Measurements from ENCODE around the gene LAMTOR4.
A peak's percentile ranks its signal among the peaks of the same experiment; 100 is the strongest.

LAMTOR4 gene

DNA sequence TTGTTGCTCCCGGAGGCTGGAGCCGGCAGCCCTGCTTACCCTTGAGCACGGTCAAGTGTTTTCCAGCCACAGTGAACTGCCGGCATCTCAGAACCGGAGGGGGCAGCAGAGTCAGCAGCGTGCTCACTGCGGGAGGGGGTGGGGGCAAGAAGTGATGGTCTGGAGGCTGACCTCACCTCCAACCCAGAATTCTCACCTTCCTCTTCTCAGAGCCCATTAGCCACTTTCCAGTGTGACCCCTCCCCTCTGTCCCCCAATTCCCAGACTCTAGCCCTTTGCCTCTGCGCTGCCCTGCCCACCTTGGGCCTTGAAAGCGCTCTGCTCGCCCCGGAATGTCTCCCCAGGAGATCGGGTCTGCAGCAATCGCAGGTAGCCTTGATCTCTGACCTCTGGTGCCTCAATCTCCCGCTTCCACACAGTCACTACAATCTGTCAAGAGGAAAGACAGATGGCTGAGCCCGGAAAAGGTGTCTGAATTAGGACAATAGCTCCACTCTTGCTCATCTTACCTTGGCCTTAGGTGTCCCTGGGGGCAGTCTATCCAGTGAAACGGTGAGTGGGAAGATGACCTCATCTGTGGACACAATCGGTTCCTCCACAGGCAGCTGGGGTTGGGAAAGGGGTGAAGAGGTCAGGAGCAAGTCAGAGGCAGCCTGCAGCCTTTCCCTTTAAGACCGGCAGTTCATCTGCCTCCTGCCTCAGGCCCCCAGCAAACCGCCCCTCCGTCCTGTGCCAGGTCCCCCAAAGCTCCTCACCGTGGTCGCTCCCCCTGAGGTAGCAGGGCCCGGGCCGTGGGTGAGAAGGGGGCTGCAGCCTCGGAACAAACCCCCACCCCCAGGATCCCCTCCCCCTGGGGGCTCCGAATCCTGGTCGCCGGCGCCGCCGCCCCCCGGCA is 8.9 kb downstream of the LAMTOR4 start:
- peak overlapping the region; percentile 87 for H3K9ac ChIP-seq (ENCODE audit: low read length)
- H3K18ac ChIP-seq (ENCODE audit: low read depth in 1 of 2, low read length in 2 of 2) = peak overlapping the region; percentile 64 to 87
- peaks cover 18% of the 10 kb centered on the region for H3K79me1 ChIP-seq (replicated peaks; ENCODE audit: low read length, poor library complexity, severe bottlenecking)
- no peaks in the 10 kb centered on the region for H3K27me3 ChIP-seq (ENCODE audit: control insufficient read depth in 1 of 2, insufficient read depth in 1 of 2, low read length in 2 of 2)
- no peak overlapping the region for H3K23ac ChIP-seq (ENCODE audit: low read length in 2 of 2)
- no peak overlapping the region for H4K91ac ChIP-seq (ENCODE audit: low read length)
- H3K4ac ChIP-seq (ENCODE audit: low read depth in 1 of 2, low read length in 2 of 2) = peak overlapping the region; percentile 49 to 76
- peak overlapping the region; percentile 48 for H3K4me2 ChIP-seq (ENCODE audit: low read length, poor library complexity, severe bottlenecking)
- no peak overlapping the region for H2BK15ac ChIP-seq (ENCODE audit: low read depth, poor library complexity, severe bottlenecking)
- peak overlapping the region in 1 of 2 experiments; percentile 12 for H2BK12ac ChIP-seq (ENCODE audit: low read length in 2 of 2)
- 30% methylated on average over 18 of the region's 32 CpGs for WGBS
- H3K14ac ChIP-seq (ENCODE audit: low read length in 2 of 2) = peak overlapping the region in 1 of 2 experiments; percentile 45
- peaks cover 38 to 40% of the 10 kb centered on the region in 2 experiments for H3K36me3 ChIP-seq (ENCODE audit: control insufficient read depth in 1 of 2, insufficient read depth in 2 of 2, low read depth in 1 of 2, low read length in 2 of 2)
- H3K27ac ChIP-seq (ENCODE audit: low read length, poor library complexity, severe bottlenecking) = no peak overlapping the region
- peak overlapping the region; percentile 81 to 87 for H3K4me3 ChIP-seq (ENCODE audit: insufficient read depth in 1 of 2, low read depth in 1 of 2, low read length in 2 of 2)
- H2BK120ac ChIP-seq (ENCODE audit: low read depth, low read length) = peak overlapping the region; percentile 58
- H3K9me3 ChIP-seq (ENCODE audit: control insufficient read depth, low read length) = no peaks in the 10 kb centered on the region
- no peak overlapping the region for H2BK5ac ChIP-seq (ENCODE audit: low read depth, low read length, poor library complexity, severe bottlenecking)
- peaks cover 31% of the 10 kb centered on the region for H3K4me1 ChIP-seq (ENCODE audit: control insufficient read depth, insufficient read depth, low read depth, low read length)
- H4K8ac ChIP-seq (ENCODE audit: low read length) = no peak overlapping the region
- peak overlapping the region; percentile 10 for H2AK5ac ChIP-seq (ENCODE audit: low read length, severe bottlenecking)
- no peak overlapping the region for H2AFZ ChIP-seq (ENCODE audit: low read depth, low read length)
- DNase-seq = peak; percentile 82

DNA sequence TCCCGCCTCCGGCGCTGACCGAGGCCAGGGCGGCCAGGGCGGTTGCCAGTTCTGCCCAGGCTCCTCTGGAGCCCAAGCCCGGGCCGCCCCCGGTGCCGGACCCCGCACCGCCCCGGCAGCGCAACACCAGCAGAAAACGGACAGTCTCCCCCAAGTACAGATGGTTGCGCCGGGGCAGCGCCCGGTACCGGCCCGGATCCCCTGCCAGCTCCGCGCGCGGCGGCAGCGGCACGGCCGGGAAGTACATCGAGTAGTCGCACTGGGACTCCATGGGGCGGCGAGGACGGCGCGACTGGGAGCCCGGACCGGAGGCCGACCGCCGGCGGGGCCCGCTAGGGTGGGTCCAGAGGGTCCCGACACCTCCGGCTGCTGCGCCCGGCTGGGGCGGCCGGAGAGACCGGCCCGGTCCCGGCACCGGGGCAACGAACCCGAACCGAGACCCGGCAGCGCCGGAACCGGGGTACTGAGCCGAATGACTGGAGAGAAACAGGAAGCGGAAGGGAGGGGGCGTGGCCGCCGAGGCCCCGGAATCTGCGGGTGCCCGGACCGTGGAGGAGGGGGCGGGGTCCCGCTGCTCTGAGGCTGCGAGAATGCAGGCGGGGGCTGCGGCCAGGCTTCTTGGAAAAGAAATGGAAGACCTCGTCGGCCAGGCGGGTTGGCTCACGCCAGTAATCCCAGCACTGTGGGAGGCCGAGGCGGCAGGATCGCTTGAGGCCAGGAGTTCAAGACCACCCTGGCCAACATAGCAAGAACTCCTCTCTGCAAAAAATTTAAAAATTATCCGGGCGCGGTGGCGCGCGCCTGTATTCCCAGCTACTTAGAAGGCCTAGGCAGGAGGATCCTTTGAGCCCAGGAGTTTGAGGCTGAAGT is 9.7 kb downstream of the LAMTOR4 start, which contains the start of gene TRAPPC14:
Gene TRAPPC14 (minus strand): TSS at position 495 of the 870 bp plus-strand sequence. CDS start 224 bp downstream, at position 271.
- H4K8ac ChIP-seq (ENCODE audit: low read length) = peak within 1 kb of the TSS; percentile 96
- peak within 1 kb of the TSS; percentile 61 for H2BK15ac ChIP-seq (ENCODE audit: low read depth, poor library complexity, severe bottlenecking)
- H2BK120ac ChIP-seq (ENCODE audit: low read depth, low read length) = peak within 1 kb of the TSS; percentile 71
- peaks cover 18% of the 10 kb centered on the region for H3K79me1 ChIP-seq (replicated peaks; ENCODE audit: low read length, poor library complexity, severe bottlenecking)
- peak within 1 kb of the TSS; percentile 28 for H3K27ac ChIP-seq (ENCODE audit: low read length, poor library complexity, severe bottlenecking)
- DNase-seq = peak; percentile 84
- peak within 1 kb of the TSS; percentile 87 to 95 for H3K18ac ChIP-seq (ENCODE audit: low read depth in 1 of 2, low read length in 2 of 2)
- H3K14ac ChIP-seq (ENCODE audit: low read length in 2 of 2) = peak within 1 kb of the TSS; percentile 45 to 51
- peak within 1 kb of the TSS; percentile 49 to 76 for H3K4ac ChIP-seq (ENCODE audit: low read depth in 1 of 2, low read length in 2 of 2)
- peak within 1 kb of the TSS; percentile 10 for H2AK5ac ChIP-seq (ENCODE audit: low read length, severe bottlenecking)
- H2AFZ ChIP-seq (ENCODE audit: low read depth, low read length) = peak within 1 kb of the TSS; percentile 90
- H3K27me3 ChIP-seq (ENCODE audit: control insufficient read depth in 1 of 2, insufficient read depth in 1 of 2, low read length in 2 of 2) = peaks cover 0 to 5% of the 10 kb centered on the region in 2 experiments
- H2BK12ac ChIP-seq (ENCODE audit: low read length in 2 of 2) = peak within 1 kb of the TSS in 1 of 2 experiments; percentile 25
- H3K9me3 ChIP-seq (ENCODE audit: control insufficient read depth, low read length) = no peaks in the 10 kb centered on the region
- H4K91ac ChIP-seq (ENCODE audit: low read length) = peak within 1 kb of the TSS; percentile 57
- peak within 1 kb of the TSS; percentile 80 for H3K4me2 ChIP-seq (ENCODE audit: low read length, poor library complexity, severe bottlenecking)
- peak within 1 kb of the TSS in 1 of 2 experiments; percentile 85 for H3K23ac ChIP-seq (ENCODE audit: low read length in 2 of 2)
- peaks cover 32% of the 10 kb centered on the region for H3K4me1 ChIP-seq (ENCODE audit: control insufficient read depth, insufficient read depth, low read depth, low read length)
- H3K4me3 ChIP-seq (ENCODE audit: insufficient read depth in 1 of 2, low read depth in 1 of 2, low read length in 2 of 2) = peak within 1 kb of the TSS; percentile 81 to 87
- H3K36me3 ChIP-seq (ENCODE audit: control insufficient read depth in 1 of 2, insufficient read depth in 2 of 2, low read depth in 1 of 2, low read length in 2 of 2) = peaks cover 33 to 34% of the 10 kb centered on the region in 2 experiments
- H2BK5ac ChIP-seq (ENCODE audit: low read depth, low read length, poor library complexity, severe bottlenecking) = peak within 1 kb of the TSS; percentile 71
- 3% methylated on average over 80 of the region's 87 CpGs for WGBS
- peak within 1 kb of the TSS; percentile 87 for H3K9ac ChIP-seq (ENCODE audit: low read length)

DNA sequence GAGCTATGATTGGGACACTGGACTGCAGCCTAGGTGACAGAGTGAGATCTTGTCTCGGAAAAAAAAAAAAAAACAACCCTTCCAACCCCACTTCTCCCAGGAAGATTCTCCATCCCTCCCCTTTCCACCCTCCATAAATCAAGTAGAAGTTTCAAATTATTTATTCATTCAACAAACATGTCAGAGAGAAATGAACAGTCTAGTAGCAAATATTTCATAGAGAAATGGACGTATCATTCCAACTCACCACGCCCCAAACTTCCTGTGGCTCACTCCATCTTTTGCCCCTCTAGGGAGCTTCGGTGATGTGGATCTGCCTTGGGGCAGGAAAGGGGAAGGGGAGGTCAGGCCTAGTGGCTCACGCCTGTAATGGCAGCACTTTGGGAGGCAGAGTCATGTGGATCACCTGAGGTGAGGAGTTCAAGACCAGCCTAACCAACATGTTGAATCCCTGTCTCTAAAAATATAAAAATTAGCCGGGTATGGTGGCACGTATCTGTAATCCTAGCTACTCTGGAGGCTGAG is 10.4 kb downstream of the LAMTOR4 start:
- no peak for DNase-seq
- H3K18ac ChIP-seq (ENCODE audit: low read depth in 1 of 2, low read length in 2 of 2) = peak overlapping the region in 1 of 2 experiments; percentile 95
- H3K14ac ChIP-seq (ENCODE audit: low read length in 2 of 2) = no peak overlapping the region
- H4K8ac ChIP-seq (ENCODE audit: low read length) = peak overlapping the region; percentile 96
- H3K36me3 ChIP-seq (ENCODE audit: control insufficient read depth in 1 of 2, insufficient read depth in 2 of 2, low read depth in 1 of 2, low read length in 2 of 2) = peaks cover 26 to 27% of the 10 kb centered on the region in 2 experiments
- H3K27ac ChIP-seq (ENCODE audit: low read length, poor library complexity, severe bottlenecking) = peak overlapping the region; percentile 28
- no peak overlapping the region for H2BK15ac ChIP-seq (ENCODE audit: low read depth, poor library complexity, severe bottlenecking)
- no peak overlapping the region for H2AFZ ChIP-seq (ENCODE audit: low read depth, low read length)
- H3K9me3 ChIP-seq (ENCODE audit: control insufficient read depth, low read length) = no peaks in the 10 kb centered on the region
- peak overlapping the region; percentile 80 for H3K4me2 ChIP-seq (ENCODE audit: low read length, poor library complexity, severe bottlenecking)
- H3K9ac ChIP-seq (ENCODE audit: low read length) = peak overlapping the region; percentile 87
- no peak overlapping the region for H2AK5ac ChIP-seq (ENCODE audit: low read length, severe bottlenecking)
- no peak overlapping the region for H4K91ac ChIP-seq (ENCODE audit: low read length)
- 89% methylated on average over 5 of the region's 7 CpGs for WGBS
- H3K23ac ChIP-seq (ENCODE audit: low read length in 2 of 2) = no peak overlapping the region
- H2BK120ac ChIP-seq (ENCODE audit: low read depth, low read length) = peak overlapping the region; percentile 71
- peaks cover 34% of the 10 kb centered on the region for H3K4me1 ChIP-seq (ENCODE audit: control insufficient read depth, insufficient read depth, low read depth, low read length)
- H2BK12ac ChIP-seq (ENCODE audit: low read length in 2 of 2) = no peak overlapping the region
- H3K27me3 ChIP-seq (ENCODE audit: control insufficient read depth in 1 of 2, insufficient read depth in 1 of 2, low read length in 2 of 2) = peaks cover 0 to 5% of the 10 kb centered on the region in 2 experiments
- peak overlapping the region in 1 of 2 experiments; percentile 32 for H3K4ac ChIP-seq (ENCODE audit: low read depth in 1 of 2, low read length in 2 of 2)
- peak overlapping the region in 1 of 2 experiments; percentile 81 for H3K4me3 ChIP-seq (ENCODE audit: insufficient read depth in 1 of 2, low read depth in 1 of 2, low read length in 2 of 2)
- no peak overlapping the region for H2BK5ac ChIP-seq (ENCODE audit: low read depth, low read length, poor library complexity, severe bottlenecking)
- peaks cover 18% of the 10 kb centered on the region for H3K79me1 ChIP-seq (replicated peaks; ENCODE audit: low read length, poor library complexity, severe bottlenecking)

Measured in mesenchymal stem cell (in vitro differentiated cells and primary cell).